Pancreas (tissue), 10 donors: Measurements from ENCODE around the gene PTPRM. TPM values are rescaled to one million over a fixed set of nuclear protein-coding genes. Genes with fewer than 3 reads are reported as not detected.

Experiments used
- ATAC-seq, 4 donors: fragments of 200-7000 bp; cut with Tn5 transposase; one replicate each; pipeline versions ENCODE4 v1.8.0 to v1.9.1; 2020; ENCODE audit warnings: mild to moderate bottlenecking in 4 of 4, moderate library complexity in 4 of 4
- DNase-seq, 6 donors: peaks; one replicate each; pipeline ENCODE4 v3.0.0-alpha.2; 2020
- FAIRE-seq: peaks from 2 replicates; lab custom pipeline; 2012; peaks lifted over from hg19 to GRCh38; lab: Jason Lieb, UNC
- H3K27ac ChIP-seq, 4 donors: fragments of 200-600 bp; sonication (generic); 1 replicate in 3 of 4; 2 replicates in 1 of 4; pipeline versions ENCODE4 v1.5.0 to v1.8.0; 2020
- H3K27me3 ChIP-seq, 4 donors: fragments of 200-600 bp; one replicate each; pipeline ENCODE4 v1.8.0; 2021
- H3K36me3 ChIP-seq, 3 donors: fragments of 200-600 bp; sonication (generic) in 1 of 3; one replicate each; pipeline versions ENCODE4 v1.5.0 to v1.8.0; 2020 to 2021
- H3K4me1 ChIP-seq, 3 donors: fragments of 200-600 bp; one replicate each; pipeline ENCODE4 v1.8.0; 2021
- H3K4me3 ChIP-seq, 4 donors: fragments of 200-600 bp; sonication (generic) in 2 of 4; one replicate each; pipeline versions ENCODE4 v1.5.0 to v1.8.0; 2020 to 2021
- H3K9me3 ChIP-seq, 4 donors: fragments of 200-600 bp; one replicate each; pipeline ENCODE4 v1.8.0; 2021
- CTCF ChIP-seq, 4 donors: fragments of 200-600 bp; sonication (generic) in 3 of 4; IDR thresholded peaks; one replicate each; pipeline versions ENCODE4 v1.5.0 to v1.8.0; 2021; ENCODE audit warnings: antibody characterized with exemption in 4 of 4
- WGBS, 2 donors: extraction: QIAGEN DNeasy Blood & Tissue Kit; methylation state at CpG; one replicate each; pipeline ENCODE4 v1.1.7; 2013; 5-methylcytosine and 5-hydroxymethylcytosine counted together
- intact Hi-C, 3 donors: fragments of 100-400 bp; cut with DNase I; formaldehyde crosslinking; loops; one replicate each; pipeline versions ENCODE4 v1.11.1 to v1.14.2; 2022
- polyA plus RNA-seq, 2 donors: library from polyadenylated mRNA; stranded (reverse); fragments of 200-250 nt; gene quantifications; one replicate each; pipeline ENCODE4 v1.2.3, GENCODE V29; 2013
- total RNA-seq, 6 donors: library from RNA; stranded (reverse); fragmentation: NEBNext Ultra II Directional in 4 of 6; extraction: Animal tissue kit (Norgen Biotek cat#: 25700) in 4 of 6; gene quantifications; one replicate each; pipeline versions ENCODE4 v1.2.1 to v1.2.4, GENCODE V29; 2021 to 2023
- donor health status: healthy with polysubstance abuse.
- donor health status: DM: no; HTN: no; CAD: no; lungs with moderate emphysema.
- donor health status: DM: no; HTN: no; CAD: no.
- donor health status: control.
- donor health status: control.
- donor health status: Bipolar disorder and iron deficiency.
- donor health status: DM: yes; HTN: yes; CAD: no.
- donor health status: DM: no; HTN: no; CAD: no.
- donor health status: DM: no; HTN: no; CAD: no.
- donor health status: DM: yes; HTN: yes; CAD: no.

Gene PTPRM
- total and polyA plus RNA-seq, 8 donors, result 14.5 to 50.7 (median 19.7) TPM

GRCh38 chr18:8065284-8065683 is 498.2 kb downstream of the PTPRM start:
- intact Hi-C loops, result no loop called here

GRCh38 chr18:8065773-8066172 is 498.7 kb downstream of the PTPRM start:
- Histone ChIP-seq H3K4me1 (no peaks in the 10 kb centered on the region), H3K27me3 (no peaks in the 10 kb centered on the region), H3K27ac (no peak overlapping the region), H3K4me3 (no peak overlapping the region), H3K9me3 (no peaks in the 10 kb centered on the region), H3K36me3 (no peaks in the 10 kb centered on the region)
- intact Hi-C loops, result no loop called here
- FAIRE-seq (no peak), ATAC-seq (no peak), DNase-seq (no peak)
- WGBS, 2 donors, result 95 to 96% methylated on average over 1 of the region's 1 CpG
- no peak for TF ChIP-seq CTCF (IDR thresholded peaks at IDR 0.05)

More at GRCh38 chr18:8065284-8065683, 498.2 kb downstream of the PTPRM start:
- no peak for TF ChIP-seq CTCF (IDR thresholded peaks at IDR 0.05)
- H3K27me3 ChIP-seq, result no peaks in the 10 kb centered on the region
- H3K27ac ChIP-seq, result no peak overlapping the region
- WGBS, 2 donors, result 91 to 98% methylated on average over 4 of the region's 4 CpGs
- no peaks in the 10 kb centered on the region for H3K4me1 ChIP-seq
- FAIRE-seq (no peak), DNase-seq (no peak), ATAC-seq (no peak)
- H3K9me3 ChIP-seq, result no peaks in the 10 kb centered on the region
- H3K36me3 ChIP-seq, result no peaks in the 10 kb centered on the region
- H3K4me3 ChIP-seq, result no peak overlapping the region

- WGBS, 2 donors, result 95 to 97% methylated on average over 8 of the region's 8 CpGs
- H3K36me3 ChIP-seq, result no peaks in the 10 kb centered on the region
- no peak overlapping the region for H3K27ac ChIP-seq
- TF ChIP-seq CTCF (IDR thresholded peaks at IDR 0.05), result no peak
- ATAC-seq (no peak), DNase-seq (no peak), FAIRE-seq (no peak)
- H3K9me3 ChIP-seq, result no peaks in the 10 kb centered on the region
- H3K27me3 ChIP-seq, result no peaks in the 10 kb centered on the region
- intact Hi-C loops, result no loop called here
- no peak overlapping the region for H3K4me3 ChIP-seq
- no peaks in the 10 kb centered on the region for H3K4me1 ChIP-seq
Observed at GRCh38 chr18:8069708-8070107, 502.6 kb downstream of the PTPRM start.

- Histone ChIP-seq H3K36me3 (no peaks in the 10 kb centered on the region), H3K4me3 (no peak overlapping the region), H3K27ac (no peak overlapping the region), H3K9me3 (no peaks in the 10 kb centered on the region), H3K27me3 (no peaks in the 10 kb centered on the region), H3K4me1 (no peaks in the 10 kb centered on the region)
- intact Hi-C loops, result no loop called here
- no peak for FAIRE-seq
- 71 to 74% methylated on average over 3 of the region's 3 CpGs for WGBS, 2 donors
- no peak for TF ChIP-seq CTCF (IDR thresholded peaks at IDR 0.05)
- ATAC-seq, result no peak
- no peak for DNase-seq
Observed at GRCh38 chr18:8073167-8073566, 506.1 kb downstream of the PTPRM start.

GRCh38 chr18:8080092-8080491 is 513.0 kb downstream of the PTPRM start:
- Histone ChIP-seq H3K4me1 (no peaks in the 10 kb centered on the region), H3K36me3 (no peaks in the 10 kb centered on the region), H3K27ac (no peak overlapping the region), H3K4me3 (no peak overlapping the region), H3K27me3 (no peaks in the 10 kb centered on the region), H3K9me3 (no peaks in the 10 kb centered on the region)
- ATAC-seq, result no peak
- no peak for FAIRE-seq
- no peak for TF ChIP-seq CTCF (IDR thresholded peaks at IDR 0.05)
- intact Hi-C loops, result loop anchor here in 1 of 3 donors (10.0 kb wide), 1 partner anchor 305 kb away; no protein-coding TSS in a partner anchor
- no peak for DNase-seq
